Measurements from ENCODE around the gene WDR86. TPM values are rescaled to one million over a fixed set of nuclear protein-coding genes. Genes with fewer than 3 reads are reported as not detected.

Gene WDR86
- polyA plus RNA-seq, 6 donors from 2014 or later = 1.4 to 3.5 (median 1.9) TPM

GRCh38 chr7:151342811-151343210 is 67.0 kb downstream of the WDR86 start:
- H3K27ac Mint-ChIP-seq = peak overlapping the region; percentile 85 to 97 (median 93)
- H3K9me3 Mint-ChIP-seq = peaks cover 0 to 6% (median 3%) of the 10 kb centered on the region in 7 donors
- H3K4me3 Mint-ChIP-seq = peak overlapping the region; percentile 78 to 97 (median 86)
- H3K36me3 Mint-ChIP-seq = peaks cover 0 to 14% of the 10 kb centered on the region in 2 donors
- H3K27me3 Mint-ChIP-seq = no peaks in the 10 kb centered on the region
- peaks cover 17 to 40% (median 29%) of the 10 kb centered on the region in 3 donors for H3K4me1 Mint-ChIP-seq
- no peak for ATAC-seq (ENCODE audit: low read depth in 2 of 2)
- DNase-seq = no peak

- ATAC-seq (ENCODE audit: low read depth in 2 of 2) = peak; percentile 57 to 66
- H3K4me1 Mint-ChIP-seq = peaks cover 17 to 37% (median 26%) of the 10 kb centered on the region in 3 donors
- H3K27me3 Mint-ChIP-seq = no peaks in the 10 kb centered on the region
- peaks cover 0 to 6% (median 3%) of the 10 kb centered on the region in 7 donors for H3K9me3 Mint-ChIP-seq
- DNase-seq = peak; percentile 52
- peaks cover 0 to 14% of the 10 kb centered on the region in 2 donors for H3K36me3 Mint-ChIP-seq
- H3K4me3 Mint-ChIP-seq = peak overlapping the region; percentile 78 to 97 (median 86)
- peak overlapping the region; percentile 81 to 97 (median 90) for H3K27ac Mint-ChIP-seq
These were observed 67.7 kb downstream of the WDR86 start for GRCh38 chr7:151342102-151342646.

DNA sequence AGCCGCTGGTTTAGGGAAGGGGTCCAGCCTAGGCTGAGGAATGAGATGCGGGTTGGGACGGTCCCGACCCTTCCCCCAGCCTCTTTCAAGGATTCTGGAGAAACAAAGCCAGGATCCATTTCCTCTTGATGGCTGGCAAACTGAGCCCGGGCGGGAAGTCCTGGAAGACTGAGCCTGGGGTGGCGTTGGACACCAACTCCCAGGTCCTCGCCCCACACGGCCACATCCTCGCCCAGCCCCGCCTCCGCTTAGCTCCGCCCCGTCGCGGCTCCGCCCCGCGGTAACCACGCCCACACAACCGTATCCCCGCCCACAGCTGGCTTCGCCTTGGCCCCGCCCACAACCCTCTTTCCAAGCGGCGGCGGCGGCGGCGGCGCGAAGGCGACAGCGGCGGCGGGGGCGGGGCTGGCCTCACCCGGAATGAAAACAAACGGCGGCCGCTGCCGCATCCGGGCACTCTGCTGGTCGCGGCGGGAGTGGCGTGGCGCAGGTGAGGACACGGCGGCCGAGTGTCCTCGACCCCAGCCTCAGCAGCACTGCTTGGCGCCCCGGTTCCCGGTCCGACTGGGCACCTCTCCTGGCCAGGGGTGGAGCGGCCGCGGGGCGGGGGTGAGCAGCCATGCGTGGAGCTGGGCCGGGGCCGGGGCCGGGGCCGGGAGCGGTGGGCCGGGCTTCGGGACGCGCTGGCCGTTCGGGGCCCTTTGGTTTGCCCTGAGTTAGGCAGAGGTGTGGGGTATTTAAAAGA is 68.3 kb downstream of the WDR86 start, which contains the start of gene NUB1:
TSS of gene NUB1 (plus strand) at position 456 of the 745 bp plus-strand sequence. CDS start 3,538 bp downstream, outside the sequence.
- Mint-ChIP-seq H3K4me3 (peak within 1 kb of the TSS; percentile 78 to 97 (median 86)), H3K4me1 (peaks cover 17 to 36% (median 26%) of the 10 kb centered on the region in 3 donors), H3K36me3 (peaks cover 0 to 14% of the 10 kb centered on the region in 2 donors), H3K27me3 (no peaks in the 10 kb centered on the region), H3K27ac (peak within 1 kb of the TSS; percentile 81 to 97 (median 90)), H3K9me3 (peaks cover 0 to 6% (median 3%) of the 10 kb centered on the region in 7 donors)
- DNase-seq = peak; percentile 88
- ATAC-seq (ENCODE audit: low read depth in 2 of 2) = peak; percentile 72 to 81

GRCh38 chr7:151340794-151341356 is 69.0 kb downstream of the WDR86 start:
- Mint-ChIP-seq H3K4me1 (peaks cover 17 to 33% (median 24%) of the 10 kb centered on the region in 3 donors), H3K9me3 (peaks cover 0 to 6% (median 3%) of the 10 kb centered on the region in 7 donors), H3K27ac (peak overlapping the region in 4 of 6 donors; percentile 79 to 97 (median 90)), H3K4me3 (peak overlapping the region; percentile 78 to 97 (median 86)), H3K36me3 (peaks cover 0 to 12% of the 10 kb centered on the region in 2 donors), H3K27me3 (no peaks in the 10 kb centered on the region)
- DNase-seq (no peak), ATAC-seq (ENCODE audit: low read depth in 2 of 2) (no peak)

GRCh38 chr7:151339651-151340382 is 70.0 kb downstream of the WDR86 start:
- Mint-ChIP-seq H3K4me1 (peaks cover 17 to 33% (median 20%) of the 10 kb centered on the region in 3 donors), H3K27me3 (no peaks in the 10 kb centered on the region), H3K4me3 (peak overlapping the region in 7 of 8 donors; percentile 44 to 97 (median 85)), H3K9me3 (peaks cover 0 to 6% (median 3%) of the 10 kb centered on the region in 7 donors), H3K27ac (peak overlapping the region; percentile 69 to 94 (median 81)), H3K36me3 (peaks cover 0 to 7% of the 10 kb centered on the region in 2 donors)
- DNase-seq (peak; percentile 33), ATAC-seq (ENCODE audit: low read depth in 2 of 2) (peak; percentile 13 to 23)

DNA sequence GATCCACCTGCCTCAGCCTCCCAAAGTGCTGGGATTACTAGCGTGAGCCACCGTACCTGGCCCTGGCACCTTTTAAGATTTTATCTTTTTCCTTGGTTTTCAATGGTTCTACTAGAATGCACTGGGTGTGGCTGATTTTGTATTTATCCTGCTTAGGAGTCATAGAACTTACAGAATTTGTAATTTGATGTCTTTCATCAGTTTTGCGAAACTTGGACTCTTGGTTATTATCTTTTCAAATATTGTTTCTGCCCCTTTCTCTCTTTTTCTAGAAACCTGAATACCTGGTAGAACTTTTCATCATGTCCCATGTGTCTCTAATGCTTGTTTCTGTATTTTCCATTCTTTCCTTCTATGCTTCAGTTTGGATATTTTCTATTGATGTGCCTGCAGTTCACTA is 71.0 kb downstream of the WDR86 start:
- peaks cover 17 to 33% (median 20%) of the 10 kb centered on the region in 3 donors for H3K4me1 Mint-ChIP-seq
- DNase-seq = no peak
- no peak for ATAC-seq (ENCODE audit: low read depth in 2 of 2)
- no peaks in the 10 kb centered on the region for H3K27me3 Mint-ChIP-seq
- peaks cover 0 to 6% (median 3%) of the 10 kb centered on the region in 7 donors for H3K9me3 Mint-ChIP-seq
- peak overlapping the region in 1 of 8 donors; percentile 97 for H3K4me3 Mint-ChIP-seq
- peaks cover 0 to 7% of the 10 kb centered on the region in 2 donors for H3K36me3 Mint-ChIP-seq
- H3K27ac Mint-ChIP-seq = no peak overlapping the region

GRCh38 chr7:151337346-151337745 is 72.5 kb downstream of the WDR86 start:
- peaks cover 0 to 6% (median 0%) of the 10 kb centered on the region in 3 donors for H3K27me3 Mint-ChIP-seq
- peak overlapping the region in 1 of 6 donors; percentile 44 for H3K27ac Mint-ChIP-seq

GRCh38 chr7:151336027-151336708 is 73.7 kb downstream of the WDR86 start:
- ATAC-seq (ENCODE audit: low read depth in 2 of 2) (no peak), DNase-seq (no peak)
- peaks cover 0 to 6% (median 0%) of the 10 kb centered on the region in 3 donors for H3K27me3 Mint-ChIP-seq
- H3K4me1 Mint-ChIP-seq = peaks cover 17 to 21% (median 20%) of the 10 kb centered on the region in 3 donors
- H3K27ac Mint-ChIP-seq = no peak overlapping the region
- peaks cover 0 to 6% (median 3%) of the 10 kb centered on the region in 7 donors for H3K9me3 Mint-ChIP-seq
- H3K4me3 Mint-ChIP-seq = no peak overlapping the region
- H3K36me3 Mint-ChIP-seq = peaks cover 0 to 7% of the 10 kb centered on the region in 2 donors

More at GRCh38 chr7:151337346-151337745, 72.5 kb downstream of the WDR86 start:
- no peak overlapping the region for H3K4me3 Mint-ChIP-seq
- no peak for DNase-seq
- H3K9me3 Mint-ChIP-seq = peaks cover 0 to 6% (median 3%) of the 10 kb centered on the region in 7 donors
- H3K36me3 Mint-ChIP-seq = peaks cover 0 to 7% of the 10 kb centered on the region in 2 donors
- no peak for ATAC-seq (ENCODE audit: low read depth in 2 of 2)
- peaks cover 17 to 22% (median 20%) of the 10 kb centered on the region in 3 donors for H3K4me1 Mint-ChIP-seq

- Mint-ChIP-seq H3K4me3 (no peak overlapping the region), H3K4me1 (peaks cover 2 to 8% (median 4%) of the 10 kb centered on the region in 3 donors), H3K36me3 (peaks cover 0 to 7% of the 10 kb centered on the region in 2 donors), H3K9me3 (peaks cover 0 to 4% (median 0%) of the 10 kb centered on the region in 7 donors), H3K27me3 (peaks cover 0 to 6% (median 0%) of the 10 kb centered on the region in 3 donors), H3K27ac (no peak overlapping the region)
- ATAC-seq (ENCODE audit: low read depth in 2 of 2) (no peak), DNase-seq (no peak)
These were observed 75.2 kb downstream of the WDR86 start for GRCh38 chr7:151334628-151335027.

Other genes starting within 250 kb of the WDR86 start
- gene GBX1, start 242.3 kb downstream of the WDR86 start, polyA plus RNA-seq (ENCODE audit: low read depth in 6 of 6) = not detected
- gene ASB10, start 222.8 kb downstream of the WDR86 start, polyA plus RNA-seq (ENCODE audit: low read depth in 6 of 6) = not detected
- not detected for gene H2BK1, start 199.6 kb downstream of the WDR86 start, polyA plus RNA-seq (ENCODE audit: low read depth in 6 of 6)
- gene ABCF2, start 182.8 kb downstream of the WDR86 start, polyA plus RNA-seq (ENCODE audit: low read depth in 6 of 6) = 10 to 100 TPM; 23.0 to 32.6 (median 25.4) TPM
- gene CHPF2, start 177.6 kb downstream of the WDR86 start, polyA plus RNA-seq (ENCODE audit: low read depth in 6 of 6) = 10 to 100 TPM; 20.4 to 43.9 (median 25.2) TPM
- gene SMARCD3, start 161.3 kb downstream of the WDR86 start, polyA plus RNA-seq (ENCODE audit: low read depth in 6 of 6) = 1 to 10 TPM in 1 of 6 donors, under 1 TPM in 3, not detected in 2; 0.35 to 3.1 (median 0.64) TPM
- 10 to 100 TPM; 36.5 to 89.7 (median 71.1) TPM for gene NUB1, start 68.2 kb downstream of the WDR86 start, polyA plus RNA-seq (ENCODE audit: low read depth in 6 of 6)
- gene CRYGN, start 30.1 kb upstream of the WDR86 start, polyA plus RNA-seq (ENCODE audit: low read depth in 6 of 6) = not detected
- gene RHEB, start 109.9 kb upstream of the WDR86 start, polyA plus RNA-seq (ENCODE audit: low read depth in 6 of 6) = 10 to 100 TPM; 33.6 to 49.9 (median 46.6) TPM

Measured in naive B cell (primary cell).